Adipocyte (in vitro differentiated cells): ENCODE data around the gene BBS12.

ENCODE experiments used
- DNase-seq: peaks from one replicate; pipeline ENCODE4 v3.0.0-alpha.2; 2015; ENCODE audit warnings: low read depth
- H3K27me3 ChIP-seq: replicated peaks from 2 replicates; pipeline ENCODE4 v1.7.0; 2013; ENCODE audit warnings: mild to moderate bottlenecking, low read length, moderate library complexity; ENCODE audit not compliant: control insufficient read depth, insufficient read depth
- H3K36me3 ChIP-seq: 2 replicates; pipeline ENCODE4 v1.7.0; 2013; ENCODE audit warnings: low read length, mild to moderate bottlenecking, moderate library complexity; ENCODE audit not compliant: control insufficient read depth, insufficient read depth, severe bottlenecking
- H3K4me1 ChIP-seq: 2 replicates; pipeline ENCODE4 v1.7.0; 2013; ENCODE audit warnings: mild to moderate bottlenecking, low read length, moderate library complexity; ENCODE audit not compliant: control insufficient read depth, insufficient read depth
- H3K4me3 ChIP-seq: 2 replicates; pipeline ENCODE4 v1.7.0; 2013; ENCODE audit warnings: mild to moderate bottlenecking, low read length, moderate library complexity
- H3K9ac ChIP-seq: 2 replicates; pipeline ENCODE4 v1.7.0; 2013; ENCODE audit warnings: mild to moderate bottlenecking, low read length, moderate library complexity
- H3K9me3 ChIP-seq: 2 replicates; pipeline ENCODE4 v1.7.0; 2013; ENCODE audit warnings: mild to moderate bottlenecking, low read length, moderate library complexity; ENCODE audit not compliant: control insufficient read depth

The BBS12 gene

GRCh38 chr4:122747883-122748282 is 15.4 kb downstream of the BBS12 start:
- H3K4me3 ChIP-seq = no peak overlapping the region
- peaks cover 39% of the 10 kb centered on the region for H3K4me1 ChIP-seq
- no peaks in the 10 kb centered on the region for H3K27me3 ChIP-seq
- peak; percentile 81 for DNase-seq
- no peak overlapping the region for H3K9ac ChIP-seq
- peaks cover 3% of the 10 kb centered on the region for H3K36me3 ChIP-seq
- no peaks in the 10 kb centered on the region for H3K9me3 ChIP-seq

- Histone ChIP-seq H3K27me3 (no peaks in the 10 kb centered on the region), H3K36me3 (no peaks in the 10 kb centered on the region), H3K9ac (no peak overlapping the region), H3K9me3 (no peaks in the 10 kb centered on the region), H3K4me1 (peaks cover 24% of the 10 kb centered on the region), H3K4me3 (no peak overlapping the region)
- DNase-seq = no peak
Observed at GRCh38 chr4:122749704-122750454, 17.4 kb downstream of the BBS12 start.

- H3K9me3 ChIP-seq = no peaks in the 10 kb centered on the region
- no peak overlapping the region for H3K4me3 ChIP-seq
- no peak overlapping the region for H3K9ac ChIP-seq
- H3K36me3 ChIP-seq = no peaks in the 10 kb centered on the region
- H3K27me3 ChIP-seq = no peaks in the 10 kb centered on the region
- no peak for DNase-seq
- no peaks in the 10 kb centered on the region for H3K4me1 ChIP-seq
Observed at GRCh38 chr4:122755675-122756074, 23.2 kb downstream of the BBS12 start.

GRCh38 chr4:122758033-122758432 is 25.5 kb downstream of the BBS12 start:
- DNase-seq = peak; percentile 81
- Histone ChIP-seq H3K9ac (no peak overlapping the region), H3K9me3 (no peaks in the 10 kb centered on the region), H3K4me1 (no peaks in the 10 kb centered on the region), H3K36me3 (no peaks in the 10 kb centered on the region), H3K27me3 (no peaks in the 10 kb centered on the region), H3K4me3 (no peak overlapping the region)

- no peaks in the 10 kb centered on the region for H3K27me3 ChIP-seq
- H3K4me3 ChIP-seq = no peak overlapping the region
- no peaks in the 10 kb centered on the region for H3K9me3 ChIP-seq
- H3K4me1 ChIP-seq = peaks cover 10% of the 10 kb centered on the region
- no peak overlapping the region for H3K9ac ChIP-seq
- peak; percentile 77 for DNase-seq
- H3K36me3 ChIP-seq = no peaks in the 10 kb centered on the region
Observed at GRCh38 chr4:122759639-122760310, 27.3 kb downstream of the BBS12 start.

GRCh38 chr4:122762520-122762919 is 30.0 kb downstream of the BBS12 start:
- Histone ChIP-seq H3K9ac (no peak overlapping the region), H3K4me3 (no peak overlapping the region), H3K9me3 (no peaks in the 10 kb centered on the region), H3K27me3 (no peaks in the 10 kb centered on the region), H3K36me3 (no peaks in the 10 kb centered on the region), H3K4me1 (peaks cover 24% of the 10 kb centered on the region)
- DNase-seq = no peak

GRCh38 chr4:122762966-122763716 is 30.6 kb downstream of the BBS12 start:
- peaks cover 24% of the 10 kb centered on the region for H3K4me1 ChIP-seq
- H3K4me3 ChIP-seq = no peak overlapping the region
- no peaks in the 10 kb centered on the region for H3K36me3 ChIP-seq
- H3K27me3 ChIP-seq = no peaks in the 10 kb centered on the region
- H3K9me3 ChIP-seq = no peaks in the 10 kb centered on the region
- H3K9ac ChIP-seq = no peak overlapping the region
- DNase-seq = no peak

GRCh38 chr4:122764071-122764820 is 31.7 kb downstream of the BBS12 start:
- Histone ChIP-seq H3K4me3 (peak overlapping the region; percentile 48), H3K4me1 (peaks cover 24% of the 10 kb centered on the region)

GRCh38 chr4:122764821-122765215 is 32.3 kb downstream of the BBS12 start:
- Histone ChIP-seq H3K36me3 (no peaks in the 10 kb centered on the region), H3K4me1 (peaks cover 24% of the 10 kb centered on the region), H3K9me3 (no peaks in the 10 kb centered on the region), H3K4me3 (peak overlapping the region; percentile 48), H3K9ac (peak overlapping the region; percentile 78), H3K27me3 (no peaks in the 10 kb centered on the region)
- DNase-seq = peak; percentile 94

More at GRCh38 chr4:122764071-122764820, 31.7 kb downstream of the BBS12 start:
- peak; percentile 73 for DNase-seq
- no peaks in the 10 kb centered on the region for H3K9me3 ChIP-seq
- no peaks in the 10 kb centered on the region for H3K27me3 ChIP-seq
- no peaks in the 10 kb centered on the region for H3K36me3 ChIP-seq
- H3K9ac ChIP-seq = peak overlapping the region; percentile 68

- Histone ChIP-seq H3K9me3 (no peaks in the 10 kb centered on the region), H3K27me3 (no peaks in the 10 kb centered on the region), H3K4me3 (peak overlapping the region; percentile 22), H3K36me3 (no peaks in the 10 kb centered on the region), H3K4me1 (peaks cover 24% of the 10 kb centered on the region), H3K9ac (peak overlapping the region; percentile 78)
- peak; percentile 81 for DNase-seq
Observed at GRCh38 chr4:122765692-122766352, 33.3 kb downstream of the BBS12 start.
